A549 (cell line): ENCODE measurements around the gene C19orf33.

Experiments
- CEBPB ChIP-seq, 2 experiments: fragments of >200 bp in 1 of 2; sonication (Bioruptor Twin) in 1 of 2; formaldehyde crosslinking in 1 of 2; IDR thresholded peaks; 2 replicates each; pipeline ENCODE4 v1.6.1; 2012 to 2016
- EP300 ChIP-seq, 2 experiments: fragments of >200 bp; sonication (Bioruptor Twin); formaldehyde crosslinking; IDR thresholded peaks; 2 replicates in 1 of 2; 3 replicates in 1 of 2; pipeline ENCODE4 v1.6.1; 2016 to 2017
- HDAC2 ChIP-seq: fragments of 200-600 bp; sonication (generic); IDR thresholded peaks from 2 replicates; pipeline ENCODE4 v1.6.1; 2016
- JUN ChIP-seq, 2 experiments: fragments of >200 bp; sonication (Bioruptor Twin); formaldehyde crosslinking; IDR thresholded peaks; 2 replicates in 1 of 2; 3 replicates in 1 of 2; pipeline ENCODE4 v1.6.1; 2016 to 2017
- NPAS2 ChIP-seq: fragments of 250-450 bp; sonication (Bioruptor Pico); IDR thresholded peaks from 2 replicates; pipeline ENCODE4 v1.8.0; 2022; ENCODE audit warnings: mild to moderate bottlenecking, moderate library complexity, borderline replicate concordance
- POLR2A ChIP-seq: IDR thresholded peaks from 2 replicates; pipeline ENCODE4 v1.6.1; 2012; ENCODE audit warnings: mild to moderate bottlenecking, low read length
- RAD21 ChIP-seq, 2 experiments: fragments of >200 bp in 1 of 2; sonication (Bioruptor Twin) in 1 of 2; formaldehyde crosslinking in 1 of 2; IDR thresholded peaks in 1 of 2; conservative IDR thresholded peaks in 1 of 2; 2 replicates in 1 of 2; 3 replicates in 1 of 2; pipeline ENCODE4 v1.6.1; 2012 to 2018; ENCODE audit warnings: inconsistent platforms in 1 of 2
- TF ChIP-seq, protein P1 (sequence below): fragments of >200 bp; sonication (Bioruptor Twin); formaldehyde crosslinking; IDR thresholded peaks from 3 replicates; pipeline ENCODE4 v1.5.1; 2016
- TF ChIP-seq, protein P2 (sequence below): IDR thresholded peaks from 2 replicates; pipeline ENCODE4 v1.6.1; 2012

DNA sequence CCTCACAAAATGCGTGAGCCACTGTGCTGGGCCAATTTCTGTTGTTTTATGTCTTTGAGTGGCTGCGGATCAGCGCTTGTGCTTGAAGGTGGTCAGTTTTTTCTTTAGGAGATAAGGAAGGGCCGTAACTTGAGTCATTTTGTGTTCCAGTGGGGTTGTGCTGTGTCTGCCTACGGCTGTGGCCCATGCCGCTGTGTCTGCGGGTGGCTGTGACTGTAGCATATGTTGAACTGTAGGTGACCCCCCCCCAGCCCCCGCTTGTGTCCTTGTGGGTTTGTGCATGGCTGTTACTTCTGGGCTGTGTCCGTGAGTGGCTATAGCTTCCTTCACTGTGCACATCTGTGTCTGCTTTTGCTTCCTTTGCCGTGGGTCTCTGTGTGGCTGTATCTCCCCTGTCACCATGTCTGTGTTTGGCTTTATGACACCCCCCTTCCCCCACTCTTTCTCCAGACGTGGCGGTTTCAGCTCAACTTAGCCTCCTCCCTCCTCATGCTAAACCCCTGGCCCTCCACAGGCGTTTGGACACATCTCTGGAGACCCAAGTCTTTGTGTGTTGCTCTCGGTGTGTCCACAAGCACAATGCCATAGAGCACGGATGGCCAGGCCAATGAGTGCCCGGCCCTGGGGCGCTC lies 48.6 kb upstream of the C19orf33 start:
- TF ChIP-seq POLR2A, result no peak
- TF ChIP-seq EP300 (IDR thresholded peaks at IDR 0.05), result no peak
- TF ChIP-seq JUN (IDR thresholded peaks at IDR 0.05), result no peak
- TF ChIP-seq, protein P1, sequence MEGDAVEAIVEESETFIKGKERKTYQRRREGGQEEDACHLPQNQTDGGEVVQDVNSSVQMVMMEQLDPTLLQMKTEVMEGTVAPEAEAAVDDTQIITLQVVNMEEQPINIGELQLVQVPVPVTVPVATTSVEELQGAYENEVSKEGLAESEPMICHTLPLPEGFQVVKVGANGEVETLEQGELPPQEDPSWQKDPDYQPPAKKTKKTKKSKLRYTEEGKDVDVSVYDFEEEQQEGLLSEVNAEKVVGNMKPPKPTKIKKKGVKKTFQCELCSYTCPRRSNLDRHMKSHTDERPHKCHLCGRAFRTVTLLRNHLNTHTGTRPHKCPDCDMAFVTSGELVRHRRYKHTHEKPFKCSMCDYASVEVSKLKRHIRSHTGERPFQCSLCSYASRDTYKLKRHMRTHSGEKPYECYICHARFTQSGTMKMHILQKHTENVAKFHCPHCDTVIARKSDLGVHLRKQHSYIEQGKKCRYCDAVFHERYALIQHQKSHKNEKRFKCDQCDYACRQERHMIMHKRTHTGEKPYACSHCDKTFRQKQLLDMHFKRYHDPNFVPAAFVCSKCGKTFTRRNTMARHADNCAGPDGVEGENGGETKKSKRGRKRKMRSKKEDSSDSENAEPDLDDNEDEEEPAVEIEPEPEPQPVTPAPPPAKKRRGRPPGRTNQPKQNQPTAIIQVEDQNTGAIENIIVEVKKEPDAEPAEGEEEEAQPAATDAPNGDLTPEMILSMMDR, result no peak
- TF ChIP-seq, protein P2, sequence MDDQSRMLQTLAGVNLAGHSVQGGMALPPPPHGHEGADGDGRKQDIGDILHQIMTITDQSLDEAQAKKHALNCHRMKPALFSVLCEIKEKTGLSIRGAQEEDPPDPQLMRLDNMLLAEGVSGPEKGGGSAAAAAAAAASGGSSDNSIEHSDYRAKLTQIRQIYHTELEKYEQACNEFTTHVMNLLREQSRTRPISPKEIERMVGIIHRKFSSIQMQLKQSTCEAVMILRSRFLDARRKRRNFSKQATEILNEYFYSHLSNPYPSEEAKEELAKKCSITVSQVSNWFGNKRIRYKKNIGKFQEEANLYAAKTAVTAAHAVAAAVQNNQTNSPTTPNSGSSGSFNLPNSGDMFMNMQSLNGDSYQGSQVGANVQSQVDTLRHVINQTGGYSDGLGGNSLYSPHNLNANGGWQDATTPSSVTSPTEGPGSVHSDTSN, result no peak
- no peak for TF ChIP-seq NPAS2 (CRISPR knock-in tag)
- no peak for TF ChIP-seq RAD21 (conservative IDR thresholded peaks at IDR 0.05 in 1 of 2, IDR thresholded peaks at IDR 0.05 in 1 of 2)
- no peak for TF ChIP-seq HDAC2
- no peak for TF ChIP-seq CEBPB (IDR thresholded peaks at IDR 0.05)
